NCI-H510A (cell line): ENCODE data around the gene PIGN.

Source experiments
- DNase-seq: peaks from one replicate; lab custom pipeline; 2025; lab: John Stamatoyannopoulos, UW

PIGN gene

DNA sequence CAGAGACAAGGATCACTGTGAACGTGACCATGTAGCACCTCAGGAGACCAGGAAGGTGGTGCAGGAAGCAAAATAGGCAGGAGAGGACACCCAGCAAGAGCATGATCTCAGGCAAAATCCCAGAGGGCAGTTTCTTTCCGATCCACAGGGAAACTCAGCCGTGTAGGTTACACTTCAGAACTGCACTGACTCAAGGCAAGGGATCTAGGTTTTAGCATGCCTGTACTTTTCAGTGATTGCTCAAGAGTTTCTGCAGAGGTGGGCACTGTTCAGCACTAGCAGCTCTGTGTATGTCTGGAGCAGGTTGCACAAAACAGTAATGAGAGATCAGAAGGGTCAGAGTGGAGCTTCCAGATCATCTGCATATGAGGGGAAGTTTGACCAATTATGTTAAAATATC lies 177.3 kb downstream of the PIGN start:
- no peak for DNase-seq

DNA sequence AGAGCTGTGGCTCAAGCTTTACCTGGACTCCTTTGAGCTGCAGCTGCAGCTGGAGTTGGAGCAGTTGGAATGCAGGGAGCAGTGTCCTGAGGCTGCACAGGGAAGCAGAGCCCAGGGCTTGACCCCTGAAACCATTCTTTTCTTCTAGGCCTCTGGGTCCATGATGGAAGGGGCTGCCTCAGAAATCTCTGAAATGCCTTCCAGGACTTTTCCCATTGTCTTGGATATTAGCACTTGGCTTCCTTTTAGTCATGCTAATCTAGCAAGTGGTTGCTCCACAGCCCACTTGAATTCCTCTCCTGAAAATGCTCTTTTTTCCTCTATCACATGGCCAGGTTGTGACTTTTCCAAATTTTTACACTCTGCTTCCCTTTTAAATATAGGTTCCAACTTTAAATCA lies 185.5 kb downstream of the PIGN start:
- DNase-seq, result no peak

DNA sequence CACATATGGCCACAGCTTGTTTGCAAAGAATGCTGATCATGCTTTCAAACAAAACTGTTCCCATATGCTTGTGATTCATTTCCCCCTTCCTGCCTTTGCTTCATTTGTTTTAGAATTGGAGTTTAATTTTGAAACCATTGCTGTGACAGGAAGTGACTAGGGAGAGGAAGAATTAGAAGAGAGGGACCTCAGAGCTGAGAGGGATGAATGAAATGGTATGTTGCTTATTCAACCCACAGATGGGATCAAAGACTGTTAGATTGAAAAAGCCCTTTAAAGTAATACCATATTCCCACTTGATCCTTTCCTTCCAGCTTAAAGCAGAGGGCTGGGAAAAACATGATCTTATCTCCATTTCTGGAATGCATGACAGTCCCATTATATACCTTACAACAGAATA lies 187.9 kb downstream of the PIGN start:
- DNase-seq, result no peak

DNA sequence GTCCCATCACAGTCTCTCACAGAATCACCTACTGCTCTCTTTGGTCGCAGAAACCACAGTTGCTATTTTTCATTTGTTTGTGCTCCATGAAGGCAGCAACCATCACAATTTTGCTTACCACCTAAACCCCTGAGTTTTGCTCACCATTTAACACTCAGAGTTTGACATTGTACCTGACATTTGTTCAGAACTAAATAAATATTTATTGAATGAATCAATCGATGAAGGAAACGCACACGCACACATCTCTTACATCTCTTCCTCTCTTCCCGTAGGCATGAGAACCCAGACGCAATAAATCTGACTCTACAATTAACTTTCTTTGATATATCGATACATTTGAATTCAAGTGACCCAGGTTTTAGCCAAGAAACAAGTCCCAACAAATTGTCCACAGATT lies 188.5 kb downstream of the PIGN start:
- no peak for DNase-seq

DNA sequence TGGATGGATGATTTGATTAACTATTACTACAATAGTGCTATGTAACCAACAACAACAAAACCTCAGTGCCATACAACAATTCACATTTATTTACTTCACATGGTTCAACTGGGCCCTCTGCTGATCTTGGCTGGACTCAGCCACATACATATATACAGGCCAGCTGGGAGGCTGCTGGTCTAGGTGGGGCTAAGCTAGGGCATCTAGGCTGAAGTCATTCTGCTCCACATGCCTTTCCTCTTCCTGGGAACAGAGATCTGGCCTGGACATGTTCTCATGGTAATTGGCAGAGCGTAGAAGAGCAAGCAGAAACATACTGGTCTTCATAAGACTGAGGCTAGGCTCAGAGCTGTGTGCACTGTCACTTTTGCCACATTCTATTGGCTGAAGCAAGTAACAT lies 191.2 kb downstream of the PIGN start:
- DNase-seq, result no peak

DNA sequence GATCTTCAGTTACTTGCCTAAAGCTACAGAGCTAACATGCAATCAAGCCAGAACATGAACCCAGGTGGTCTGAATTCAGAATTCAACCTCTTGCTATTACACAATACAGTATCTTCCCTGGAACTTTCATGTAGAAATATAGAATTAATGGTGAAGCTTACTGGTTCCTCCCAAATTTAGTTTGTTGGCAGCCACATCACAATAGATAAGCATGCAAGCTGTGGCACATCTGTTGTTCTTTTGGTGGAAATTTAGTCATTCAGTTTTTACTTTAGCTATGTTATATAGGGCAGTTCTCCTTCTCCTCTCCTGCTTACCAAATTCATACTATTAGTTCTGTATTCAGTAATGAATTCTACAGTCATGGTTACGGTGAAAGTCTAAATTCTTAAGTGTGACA lies 193.0 kb downstream of the PIGN start:
- no peak for DNase-seq

DNA sequence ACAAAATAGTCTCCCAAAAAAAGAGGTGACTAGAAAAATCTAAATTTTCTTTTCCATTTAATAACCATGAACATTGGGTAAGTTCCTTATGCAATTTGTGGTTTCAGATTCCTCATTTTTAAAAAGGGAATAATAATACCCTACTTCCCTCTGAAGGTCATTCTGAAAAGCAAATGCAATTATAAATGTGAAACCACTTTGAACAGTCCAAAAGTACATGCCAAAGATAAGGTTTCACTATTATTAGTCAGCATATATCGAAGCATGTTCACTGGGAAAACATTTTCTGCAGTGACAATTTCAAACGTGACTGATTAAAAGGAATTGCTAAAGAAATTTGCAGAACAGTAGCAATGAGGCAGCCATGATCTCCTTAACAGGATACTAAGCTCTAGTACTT lies 193.9 kb downstream of the PIGN start:
- no peak for DNase-seq

DNA sequence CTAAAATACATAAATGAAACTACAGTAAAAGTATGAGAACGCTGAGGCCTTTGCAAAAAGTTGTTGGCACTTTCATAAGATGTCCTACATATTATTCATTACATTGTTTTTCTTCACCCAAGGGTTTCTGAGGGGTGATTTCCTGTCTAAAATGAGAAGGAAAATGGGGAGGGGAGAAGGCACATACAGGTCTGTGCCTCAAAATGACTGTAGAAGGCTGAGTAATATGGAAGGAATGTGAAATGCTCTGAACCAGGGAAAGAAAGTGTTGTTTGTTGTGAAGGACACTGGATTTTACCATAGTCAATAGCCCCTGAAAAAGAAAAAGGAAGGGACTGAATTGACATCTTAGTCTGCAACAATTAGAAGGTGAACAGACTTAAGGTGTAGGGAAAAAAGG lies 194.6 kb downstream of the PIGN start:
- no peak for DNase-seq

DNA sequence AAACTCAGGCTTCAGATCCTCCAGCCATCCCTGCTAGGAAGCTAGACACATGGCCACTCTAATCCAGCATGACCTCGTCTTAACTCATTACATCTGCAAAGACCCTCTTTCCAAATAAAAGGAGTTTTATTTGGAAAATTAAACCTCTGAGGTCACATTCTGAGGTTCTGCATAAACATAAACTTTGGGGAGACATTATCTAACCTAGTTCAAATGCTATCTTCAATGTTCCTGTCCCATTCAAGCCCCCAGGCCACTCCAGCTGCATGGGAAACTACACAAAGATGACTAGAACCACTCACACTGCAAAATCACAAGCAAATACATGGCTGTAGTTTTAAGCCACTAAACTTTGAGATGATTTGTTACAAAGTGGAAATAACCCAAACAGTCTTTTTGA lies 195.0 kb downstream of the PIGN start:
- no peak for DNase-seq

DNA sequence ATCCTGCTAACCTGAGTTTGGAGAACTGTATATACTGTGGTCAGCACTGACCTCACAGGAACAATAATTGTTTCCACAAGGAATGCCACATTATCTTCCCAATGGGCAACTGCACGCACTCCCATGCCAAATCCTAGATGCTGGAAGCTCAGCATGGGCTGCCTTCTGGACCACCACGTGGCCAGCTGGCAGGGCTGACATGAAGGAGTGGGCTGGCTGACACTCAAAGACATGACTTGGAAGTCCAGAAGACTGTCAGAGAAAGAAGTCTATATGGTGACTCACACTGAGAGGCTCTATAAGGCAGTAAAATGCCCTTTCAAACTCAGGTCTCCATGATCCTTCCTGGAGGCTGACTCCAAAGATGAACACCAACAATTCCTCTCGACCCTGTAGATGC lies 195.7 kb downstream of the PIGN start:
- DNase-seq, result no peak
